Ovary (tissue), 3 donors: ENCODE results near the gene OR6C68.

Source experiments
- EP300 ChIP-seq: sonication (generic); formaldehyde crosslinking; IDR thresholded peaks from one replicate; pipeline ENCODE4 v1.6.1; 2017; ENCODE audit warnings: antibody characterized with exemption
- TF ChIP-seq, protein P1 (sequence below), 3 donors: fragments of 450-650 bp in 2 of 3; fragments of 200-600 bp in 1 of 3; IDR thresholded peaks; one replicate each; pipeline versions ENCODE4 v1.5.1 to v1.8.0; 2016 to 2022; ENCODE audit warnings: antibody characterized with exemption in 3 of 3, mild to moderate bottlenecking in 1 of 3
- donor health status: DM: no; HTN: no; CAD: no.

DNA sequence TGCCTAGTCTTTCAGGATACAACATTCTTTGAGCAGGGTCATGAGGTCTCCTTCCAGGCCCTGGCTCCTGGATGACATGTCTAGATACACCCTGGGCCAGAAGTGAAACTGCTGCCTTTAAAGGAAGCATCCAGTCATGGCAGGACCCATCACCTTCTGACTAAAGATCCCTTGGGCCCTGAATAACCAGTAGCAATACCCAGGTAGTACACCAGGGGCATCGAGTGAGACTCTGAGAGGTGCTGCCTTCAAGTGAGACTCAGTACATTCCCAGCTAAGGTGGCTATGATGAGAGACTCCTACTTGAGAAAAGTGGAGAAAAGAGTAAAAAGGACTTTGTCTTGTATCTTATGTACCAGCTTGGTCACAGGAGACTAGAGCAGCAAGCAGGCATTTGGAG lies 23.5 kb downstream of the OR6C68 start:
- TF ChIP-seq, protein P1, sequence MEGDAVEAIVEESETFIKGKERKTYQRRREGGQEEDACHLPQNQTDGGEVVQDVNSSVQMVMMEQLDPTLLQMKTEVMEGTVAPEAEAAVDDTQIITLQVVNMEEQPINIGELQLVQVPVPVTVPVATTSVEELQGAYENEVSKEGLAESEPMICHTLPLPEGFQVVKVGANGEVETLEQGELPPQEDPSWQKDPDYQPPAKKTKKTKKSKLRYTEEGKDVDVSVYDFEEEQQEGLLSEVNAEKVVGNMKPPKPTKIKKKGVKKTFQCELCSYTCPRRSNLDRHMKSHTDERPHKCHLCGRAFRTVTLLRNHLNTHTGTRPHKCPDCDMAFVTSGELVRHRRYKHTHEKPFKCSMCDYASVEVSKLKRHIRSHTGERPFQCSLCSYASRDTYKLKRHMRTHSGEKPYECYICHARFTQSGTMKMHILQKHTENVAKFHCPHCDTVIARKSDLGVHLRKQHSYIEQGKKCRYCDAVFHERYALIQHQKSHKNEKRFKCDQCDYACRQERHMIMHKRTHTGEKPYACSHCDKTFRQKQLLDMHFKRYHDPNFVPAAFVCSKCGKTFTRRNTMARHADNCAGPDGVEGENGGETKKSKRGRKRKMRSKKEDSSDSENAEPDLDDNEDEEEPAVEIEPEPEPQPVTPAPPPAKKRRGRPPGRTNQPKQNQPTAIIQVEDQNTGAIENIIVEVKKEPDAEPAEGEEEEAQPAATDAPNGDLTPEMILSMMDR (IDR thresholded peaks at IDR 0.05) = no peak
- TF ChIP-seq EP300 = no peak
